ENCODE data around the gene IFI27L1.

The IFI27L1 gene

GRCh38 chr14:94102768-94103482 is 21.8 kb downstream of the IFI27L1 start:
- TF ChIP-seq CTCF (conservative IDR thresholded peaks at IDR 0.05; ENCODE audit: control insufficient read depth, insufficient read depth, low read depth, low read length), result no peak
- no peak for DNase-seq (ENCODE audit: low read depth)
- H3K4me3 ChIP-seq (ENCODE audit: control insufficient read depth, low read depth, low read length), result no peak overlapping the region

- no peak overlapping the region for H3K4me3 ChIP-seq (ENCODE audit: control insufficient read depth, low read depth, low read length)
- TF ChIP-seq CTCF (conservative IDR thresholded peaks at IDR 0.05; ENCODE audit: control insufficient read depth, insufficient read depth, low read depth, low read length), result no peak
- no peak for DNase-seq (ENCODE audit: low read depth)
These were observed 22.5 kb downstream of the IFI27L1 start for GRCh38 chr14:94103554-94104150.

GRCh38 chr14:94104731-94105130 is 23.6 kb downstream of the IFI27L1 start:
- TF ChIP-seq CTCF (conservative IDR thresholded peaks at IDR 0.05; ENCODE audit: control insufficient read depth, insufficient read depth, low read depth, low read length), result no peak
- no peak for DNase-seq (ENCODE audit: low read depth)
- H3K4me3 ChIP-seq (ENCODE audit: control insufficient read depth, low read depth, low read length), result no peak overlapping the region

- H3K4me3 ChIP-seq (ENCODE audit: control insufficient read depth, low read depth, low read length), result no peak overlapping the region
- DNase-seq (ENCODE audit: low read depth), result no peak
- no peak for TF ChIP-seq CTCF (conservative IDR thresholded peaks at IDR 0.05; ENCODE audit: control insufficient read depth, insufficient read depth, low read depth, low read length)
These were observed 28.8 kb downstream of the IFI27L1 start for GRCh38 chr14:94109915-94110250.

GRCh38 chr14:94110552-94111181 is 29.6 kb downstream of the IFI27L1 start, which contains the start of gene IFI27:
IFI27 (plus strand) TSS chr14:94110736.
- peak; percentile 94 for DNase-seq (ENCODE audit: low read depth)
- no peak for TF ChIP-seq CTCF (conservative IDR thresholded peaks at IDR 0.05; ENCODE audit: control insufficient read depth, insufficient read depth, low read depth, low read length)
- H3K4me3 ChIP-seq (ENCODE audit: control insufficient read depth, low read depth, low read length), result peak within 1 kb of the TSS; percentile 37

- TF ChIP-seq CTCF (conservative IDR thresholded peaks at IDR 0.05; ENCODE audit: control insufficient read depth, insufficient read depth, low read depth, low read length), result no peak
- no peak for DNase-seq (ENCODE audit: low read depth)
- H3K4me3 ChIP-seq (ENCODE audit: control insufficient read depth, low read depth, low read length), result peak overlapping the region; percentile 37
These were observed 30.4 kb downstream of the IFI27L1 start for GRCh38 chr14:94111276-94112095.

Data from fibroblast of mammary gland (primary cell).